ENCODE measurements around the gene LEMD2.

The LEMD2 gene

DNA sequence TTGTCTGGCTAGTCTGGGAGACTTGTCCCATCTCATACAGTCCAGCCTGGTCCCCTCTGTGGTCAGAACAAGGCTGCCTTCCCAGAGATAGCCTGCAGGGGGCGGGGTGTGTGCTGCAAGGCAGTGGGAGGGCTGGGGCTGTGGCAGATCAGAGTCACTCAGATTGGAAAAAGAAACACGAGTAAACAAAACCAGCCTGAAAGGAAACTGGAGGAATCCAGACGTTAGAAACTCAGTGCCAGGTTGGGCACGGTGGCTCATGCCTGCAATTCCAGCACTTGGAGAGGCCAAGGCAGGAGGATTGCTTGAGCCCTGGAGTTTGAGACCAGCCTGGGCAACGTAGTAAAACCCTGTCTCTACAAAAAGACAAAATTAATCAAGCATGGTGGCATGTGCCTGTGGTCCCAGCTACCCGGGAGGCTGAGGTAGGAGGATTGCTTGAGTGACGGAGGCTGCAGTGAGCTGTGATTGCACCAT, 20.2 kb downstream of the LEMD2 start:
- no peak overlapping the region for H3K27ac ChIP-seq
- peaks cover 8% of the 10 kb centered on the region for H3K36me3 ChIP-seq (replicated peaks)
- peak; percentile 74 for DNase-seq
- no peaks in the 10 kb centered on the region for H3K27me3 ChIP-seq (replicated peaks)
- in situ Hi-C loops (cut with HindIII; ENCODE audit: low pct_ligation_motif_present, low sequenced_read_pairs), result loop anchor here (25.0 kb wide), 1 partner anchor 369 kb away; the partner anchor contains the start of gene GRM4
- H3K4me3 ChIP-seq (ENCODE audit: low read depth, low read length), result no peak overlapping the region
- TF ChIP-seq, protein P1, sequence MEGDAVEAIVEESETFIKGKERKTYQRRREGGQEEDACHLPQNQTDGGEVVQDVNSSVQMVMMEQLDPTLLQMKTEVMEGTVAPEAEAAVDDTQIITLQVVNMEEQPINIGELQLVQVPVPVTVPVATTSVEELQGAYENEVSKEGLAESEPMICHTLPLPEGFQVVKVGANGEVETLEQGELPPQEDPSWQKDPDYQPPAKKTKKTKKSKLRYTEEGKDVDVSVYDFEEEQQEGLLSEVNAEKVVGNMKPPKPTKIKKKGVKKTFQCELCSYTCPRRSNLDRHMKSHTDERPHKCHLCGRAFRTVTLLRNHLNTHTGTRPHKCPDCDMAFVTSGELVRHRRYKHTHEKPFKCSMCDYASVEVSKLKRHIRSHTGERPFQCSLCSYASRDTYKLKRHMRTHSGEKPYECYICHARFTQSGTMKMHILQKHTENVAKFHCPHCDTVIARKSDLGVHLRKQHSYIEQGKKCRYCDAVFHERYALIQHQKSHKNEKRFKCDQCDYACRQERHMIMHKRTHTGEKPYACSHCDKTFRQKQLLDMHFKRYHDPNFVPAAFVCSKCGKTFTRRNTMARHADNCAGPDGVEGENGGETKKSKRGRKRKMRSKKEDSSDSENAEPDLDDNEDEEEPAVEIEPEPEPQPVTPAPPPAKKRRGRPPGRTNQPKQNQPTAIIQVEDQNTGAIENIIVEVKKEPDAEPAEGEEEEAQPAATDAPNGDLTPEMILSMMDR (IDR thresholded peaks at IDR 0.05; ENCODE audit: low read depth, low read length, missing control alignments), result peak; percentile 95

DNA sequence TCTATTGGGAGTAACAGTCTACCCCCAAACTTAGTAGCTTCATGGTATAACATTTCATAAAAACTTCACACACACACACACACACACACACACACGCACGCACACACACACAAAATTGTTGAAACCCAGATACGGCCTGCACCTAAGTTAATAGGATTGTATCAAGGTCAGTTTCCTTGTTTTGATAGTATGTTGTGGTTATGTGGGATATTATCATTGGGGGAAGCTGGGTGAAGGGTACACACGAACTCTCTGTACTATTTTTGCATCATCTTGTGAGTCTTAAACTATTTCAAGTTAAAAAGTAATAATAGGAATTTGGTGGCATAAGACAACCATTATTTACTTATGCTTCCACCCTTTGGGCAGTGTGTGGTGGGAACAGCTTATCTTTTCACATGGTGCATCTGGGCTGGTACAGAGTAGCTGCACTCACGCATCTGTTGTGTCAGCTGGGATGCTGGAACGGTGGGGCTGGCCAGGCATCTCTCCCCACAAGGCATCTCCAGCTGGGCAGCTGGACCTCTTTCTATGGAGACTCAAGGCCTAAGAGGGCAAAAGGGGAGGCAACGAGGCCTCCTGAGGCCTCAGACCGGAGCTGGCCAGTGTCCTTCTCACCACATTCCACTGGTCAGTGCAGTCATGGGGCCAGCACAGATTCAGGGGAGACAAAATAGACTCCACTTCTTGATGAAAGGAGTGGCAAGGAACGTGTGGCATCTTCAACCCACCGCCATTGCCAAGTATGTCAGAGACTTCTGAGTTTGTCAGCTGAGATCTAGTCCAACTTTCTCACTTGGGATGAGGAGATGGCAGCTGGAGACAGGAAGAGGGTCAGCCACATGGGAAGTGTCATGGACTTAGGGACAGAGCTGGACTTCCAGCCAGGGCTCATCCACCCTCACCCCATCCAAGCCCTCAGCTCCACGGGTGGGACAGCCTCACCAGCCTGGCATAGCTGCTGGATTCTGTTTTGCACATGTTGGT, 21.7 kb downstream of the LEMD2 start:
- Histone ChIP-seq H3K27ac (no peak overlapping the region), H3K27me3 (replicated peaks) (no peaks in the 10 kb centered on the region), H3K36me3 (replicated peaks) (peaks cover 2% of the 10 kb centered on the region), H3K4me3 (ENCODE audit: low read depth, low read length) (no peak overlapping the region)
- TF ChIP-seq, protein P1 (IDR thresholded peaks at IDR 0.05; ENCODE audit: low read depth, low read length, missing control alignments), result no peak
- DNase-seq, result no peak
- in situ Hi-C loops (cut with HindIII; ENCODE audit: low pct_ligation_motif_present, low sequenced_read_pairs), result loop anchor here (25.0 kb wide), 1 partner anchor 370 kb away; the partner anchor contains the start of gene GRM4

DNA sequence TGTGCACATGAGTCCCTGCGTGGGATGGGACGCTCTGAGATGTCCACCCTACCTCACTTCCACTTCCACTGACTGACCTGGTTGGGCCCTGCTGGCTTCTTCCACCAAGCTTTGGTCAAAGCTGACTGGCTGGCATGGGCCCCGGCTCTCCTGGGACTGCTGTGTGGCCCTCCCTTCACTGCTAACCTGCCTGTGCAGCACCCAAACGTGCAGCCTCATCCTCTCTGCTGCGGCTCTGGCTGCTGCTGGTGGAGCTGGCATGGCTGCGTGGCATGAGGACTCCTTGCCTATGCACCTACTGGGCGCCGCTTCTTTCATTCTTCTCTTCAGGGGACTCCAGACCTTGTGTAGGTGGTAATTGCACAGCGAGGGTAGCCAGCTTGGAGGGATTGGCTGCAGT, 23.6 kb downstream of the LEMD2 start:
- TF ChIP-seq, protein P1 (IDR thresholded peaks at IDR 0.05; ENCODE audit: low read depth, low read length, missing control alignments), result no peak
- Histone ChIP-seq H3K27me3 (replicated peaks) (no peaks in the 10 kb centered on the region), H3K36me3 (replicated peaks) (no peaks in the 10 kb centered on the region), H3K27ac (no peak overlapping the region), H3K4me3 (ENCODE audit: low read depth, low read length) (no peak overlapping the region)
- in situ Hi-C loops (cut with HindIII; ENCODE audit: low pct_ligation_motif_present, low sequenced_read_pairs), result loop anchor here (25.0 kb wide), 1 partner anchor 372 kb away; the partner anchor contains the start of gene GRM4
- no peak for DNase-seq

DNA sequence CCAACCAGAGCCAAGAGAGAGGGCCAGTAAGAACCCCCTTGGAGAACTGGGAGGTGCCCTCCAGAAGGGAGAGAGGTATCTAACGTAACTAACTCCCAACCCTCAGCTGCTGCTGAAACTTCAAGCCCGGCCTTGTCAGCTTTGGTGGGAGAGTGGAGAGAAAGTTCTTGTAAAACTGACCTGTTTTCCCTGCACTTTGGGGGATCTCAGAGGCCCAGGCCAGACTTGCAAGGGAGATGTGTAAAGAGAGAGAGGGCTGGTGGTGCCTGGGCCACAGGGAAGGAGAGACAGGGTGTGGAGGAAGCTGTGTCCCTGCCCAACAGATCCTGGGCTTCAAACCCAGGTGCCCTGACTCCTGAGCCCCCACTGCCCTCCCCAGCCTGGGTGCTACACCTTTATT, 24.9 kb downstream of the LEMD2 start:
- H3K27ac ChIP-seq, result no peak overlapping the region
- TF ChIP-seq, protein P1 (IDR thresholded peaks at IDR 0.05; ENCODE audit: low read depth, low read length, missing control alignments), result no peak
- no peaks in the 10 kb centered on the region for H3K27me3 ChIP-seq (replicated peaks)
- no peak for DNase-seq
- in situ Hi-C loops (cut with HindIII; ENCODE audit: low pct_ligation_motif_present, low sequenced_read_pairs), result loop anchor here (25.0 kb wide), 1 partner anchor 373 kb away; the partner anchor contains the start of gene GRM4
- H3K4me3 ChIP-seq (ENCODE audit: low read depth, low read length), result no peak overlapping the region
- no peaks in the 10 kb centered on the region for H3K36me3 ChIP-seq (replicated peaks)

DNA sequence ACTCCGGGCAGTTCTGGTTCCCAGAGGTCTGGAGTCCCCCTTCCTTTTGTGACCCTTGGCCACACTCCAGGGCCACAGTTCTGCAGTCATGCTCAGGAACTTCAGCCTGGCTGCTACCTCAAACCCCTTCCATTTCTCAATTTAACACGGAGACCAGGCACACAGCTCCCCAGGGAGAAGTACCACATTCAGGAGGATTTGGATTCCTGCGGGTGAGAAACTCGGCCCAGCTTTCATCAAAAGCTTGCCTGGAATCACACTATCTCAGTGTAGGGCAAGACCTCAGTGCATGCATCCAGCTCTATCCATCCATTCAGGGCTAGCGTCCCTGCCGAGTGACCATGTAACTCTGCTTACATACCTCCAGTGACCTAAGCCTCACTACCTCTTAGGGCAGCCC, 25.4 kb downstream of the LEMD2 start:
- in situ Hi-C loops (cut with HindIII; ENCODE audit: low pct_ligation_motif_present, low sequenced_read_pairs), result loop anchor here (25.0 kb wide), 1 partner anchor 374 kb away; the partner anchor contains the start of gene GRM4
- H3K4me3 ChIP-seq (ENCODE audit: low read depth, low read length), result no peak overlapping the region
- H3K27me3 ChIP-seq (replicated peaks), result no peaks in the 10 kb centered on the region
- no peak overlapping the region for H3K27ac ChIP-seq
- H3K36me3 ChIP-seq (replicated peaks), result no peaks in the 10 kb centered on the region
- DNase-seq, result no peak
- TF ChIP-seq, protein P1 (IDR thresholded peaks at IDR 0.05; ENCODE audit: low read depth, low read length, missing control alignments), result no peak

Data from brain microvascular endothelial cell (primary cell).